Right atrium auricular region (tissue), 2 donors: ENCODE results near the gene ALAS1. TPM values are rescaled to one million over a fixed set of nuclear protein-coding genes. Genes with fewer than 3 reads are reported as not detected.
A peak's percentile ranks its signal among the peaks of the same experiment; 100 is the strongest.

ENCODE experiments used
- DNase-seq: peaks from one replicate; pipeline ENCODE4 v3.0.0-alpha.2; 2019; ENCODE audit warnings: low spot score
- H3K27ac ChIP-seq, 2 donors: fragments of 200-600 bp; sonication (generic); 1 replicate in 1 of 2; 2 replicates in 1 of 2; pipeline ENCODE4 v1.5.1; 2016 to 2019
- H3K27me3 ChIP-seq, 2 donors: fragments of 200-600 bp; sonication (generic); one replicate each; pipeline versions ENCODE4 v1.5.1 to v1.6.0; 2017 to 2019
- H3K36me3 ChIP-seq: fragments of 200-600 bp; sonication (generic); one replicate; pipeline ENCODE4 v1.5.1; 2016
- H3K4me1 ChIP-seq, 2 donors: fragments of 200-600 bp; sonication (generic); one replicate each; pipeline versions ENCODE4 v1.5.1 to v1.6.0; 2017 to 2019
- H3K4me3 ChIP-seq, 2 donors: fragments of 200-600 bp; sonication (generic); 1 replicate in 1 of 2; 2 replicates in 1 of 2; pipeline ENCODE4 v1.5.1; 2017 to 2019; ENCODE audit warnings: mild to moderate bottlenecking in 1 of 2, moderate library complexity in 1 of 2
- H3K9me3 ChIP-seq, 2 donors: fragments of 200-600 bp; sonication (generic); one replicate each; pipeline ENCODE4 v1.5.1; 2019
- CTCF ChIP-seq, 2 donors: fragments of 200-600 bp; sonication (generic); IDR thresholded peaks; one replicate each; pipeline ENCODE4 v1.5.1; 2019; ENCODE audit warnings: antibody characterized with exemption in 2 of 2
- total RNA-seq, 2 donors: library from RNA; depleted of rRNA; stranded (reverse); fragments of >200 nt; gene quantifications; one replicate each; pipeline ENCODE4 v1.1.0, GENCODE V29; 2016

The ALAS1 gene
- total RNA-seq, 2 donors from 2014 or later, result 69.7 to 103 TPM

GRCh38 chr3:52253314-52254304 is 55.6 kb downstream of the ALAS1 start:
- Histone ChIP-seq H3K36me3 (peaks cover 79% of the 10 kb centered on the region), H3K27me3 (no peaks in the 10 kb centered on the region), H3K9me3 (no peaks in the 10 kb centered on the region), H3K4me3 (no peak overlapping the region), H3K27ac (peak overlapping the region in 1 of 2 donors; percentile 43), H3K4me1 (peaks cover 0 to 5% of the 10 kb centered on the region in 2 donors)
- peak; percentile 62 for DNase-seq
- no peak for TF ChIP-seq CTCF (IDR thresholded peaks at IDR 0.05)

- Histone ChIP-seq H3K4me3 (no peak overlapping the region), H3K27me3 (no peaks in the 10 kb centered on the region), H3K9me3 (no peaks in the 10 kb centered on the region), H3K4me1 (no peaks in the 10 kb centered on the region), H3K27ac (no peak overlapping the region), H3K36me3 (peaks cover 87% of the 10 kb centered on the region)
- peak; percentile 32 for DNase-seq
- TF ChIP-seq CTCF (IDR thresholded peaks at IDR 0.05), result no peak
Measured at GRCh38 chr3:52254608-52255007, 56.6 kb downstream of the ALAS1 start.

GRCh38 chr3:52256159-52256558 is 58.2 kb downstream of the ALAS1 start:
- no peak for TF ChIP-seq CTCF (IDR thresholded peaks at IDR 0.05)
- no peaks in the 10 kb centered on the region for H3K4me1 ChIP-seq
- no peak overlapping the region for H3K4me3 ChIP-seq
- no peaks in the 10 kb centered on the region for H3K27me3 ChIP-seq
- no peak overlapping the region for H3K27ac ChIP-seq
- H3K9me3 ChIP-seq, result no peaks in the 10 kb centered on the region
- peaks cover 95% of the 10 kb centered on the region for H3K36me3 ChIP-seq
- DNase-seq, result no peak

GRCh38 chr3:52256622-52257021 is 58.7 kb downstream of the ALAS1 start:
- Histone ChIP-seq H3K27me3 (no peaks in the 10 kb centered on the region), H3K36me3 (peaks cover 95% of the 10 kb centered on the region), H3K4me3 (no peak overlapping the region), H3K27ac (no peak overlapping the region), H3K9me3 (no peaks in the 10 kb centered on the region), H3K4me1 (no peaks in the 10 kb centered on the region)
- TF ChIP-seq CTCF (IDR thresholded peaks at IDR 0.05), result no peak
- peak; percentile 43 for DNase-seq

GRCh38 chr3:52257911-52258310 is 60.0 kb downstream of the ALAS1 start:
- no peak for DNase-seq
- H3K4me1 ChIP-seq, result no peaks in the 10 kb centered on the region
- H3K27me3 ChIP-seq, result no peaks in the 10 kb centered on the region
- TF ChIP-seq CTCF (IDR thresholded peaks at IDR 0.05), result no peak
- no peaks in the 10 kb centered on the region for H3K9me3 ChIP-seq
- no peak overlapping the region for H3K4me3 ChIP-seq
- no peak overlapping the region for H3K27ac ChIP-seq
- peaks cover 100% of the 10 kb centered on the region for H3K36me3 ChIP-seq
